Activated T-cell treated with anti-CD3 and anti-CD28 coated beads, Interleukin-2, amount 50 U/mL, for 48 hours (primary cell): ENCODE results near the gene PMS1.
"Not testable (repeated sequence)": the region's sequence is repeated elsewhere in the genome, so short reads cannot be mapped to it uniquely, and the experiment has no call there.

Experiments
- DNase-seq, 2 experiments: peaks; one replicate each; pipeline ENCODE4 v3.0.0-alpha.2; 2020

The PMS1 gene

DNA sequence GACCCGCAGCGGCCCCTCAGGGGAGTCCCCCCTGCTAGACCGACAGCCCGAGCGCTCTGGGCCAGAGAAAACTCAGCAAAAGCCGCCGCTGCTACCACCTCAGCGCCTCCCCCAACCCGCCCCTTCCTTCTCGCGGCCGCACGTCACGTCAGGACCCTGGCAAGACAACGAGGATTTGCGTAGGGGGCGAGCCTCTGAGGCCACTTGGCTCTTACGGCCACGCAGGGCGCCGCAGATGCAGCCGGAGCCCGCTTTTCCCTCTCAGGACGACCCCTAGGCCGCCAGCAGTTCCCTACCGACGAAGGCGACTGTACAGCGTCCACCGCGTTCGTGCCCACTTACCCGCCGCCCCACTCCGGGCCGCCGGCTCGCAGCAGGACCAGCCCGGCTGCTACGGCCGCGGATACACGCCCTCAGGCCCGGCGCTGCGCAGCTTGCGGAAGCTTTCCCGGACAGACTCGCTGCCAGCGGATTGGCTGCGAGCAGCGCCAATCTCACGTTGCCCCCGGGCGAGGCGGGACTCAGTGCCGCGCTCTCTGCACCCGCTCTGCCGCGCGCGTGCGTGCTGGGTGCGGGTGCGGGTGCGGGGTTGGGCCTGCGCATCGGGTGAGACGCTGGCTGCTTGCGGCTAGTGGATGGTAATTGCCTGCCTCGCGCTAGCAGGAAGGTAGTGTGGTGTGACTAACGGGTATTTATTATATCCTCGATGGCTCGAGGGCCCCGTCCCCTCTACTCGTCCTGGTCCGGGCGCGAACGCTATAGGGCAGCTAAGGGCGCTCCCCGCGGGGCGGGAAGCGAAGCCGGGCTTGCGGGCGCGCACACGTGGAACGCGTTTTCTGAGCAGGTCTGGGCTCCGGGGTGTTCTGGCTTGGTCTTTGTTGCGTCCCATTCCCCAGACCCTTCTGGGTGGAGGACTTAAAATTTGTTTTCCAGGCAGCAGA is at the start of gene PMS1, which contains the start of gene ORMDL1:
PMS1 (plus strand) TSS at position 524 of the 941 bp plus-strand sequence. CDS start 7,360 bp downstream, outside the sequence.
ORMDL1 (minus strand) TSS at position 413 of the 941 bp plus-strand sequence. CDS start 1,744 bp downstream, outside the sequence.
- DNase-seq, result peak; percentile 95 to 97

DNA sequence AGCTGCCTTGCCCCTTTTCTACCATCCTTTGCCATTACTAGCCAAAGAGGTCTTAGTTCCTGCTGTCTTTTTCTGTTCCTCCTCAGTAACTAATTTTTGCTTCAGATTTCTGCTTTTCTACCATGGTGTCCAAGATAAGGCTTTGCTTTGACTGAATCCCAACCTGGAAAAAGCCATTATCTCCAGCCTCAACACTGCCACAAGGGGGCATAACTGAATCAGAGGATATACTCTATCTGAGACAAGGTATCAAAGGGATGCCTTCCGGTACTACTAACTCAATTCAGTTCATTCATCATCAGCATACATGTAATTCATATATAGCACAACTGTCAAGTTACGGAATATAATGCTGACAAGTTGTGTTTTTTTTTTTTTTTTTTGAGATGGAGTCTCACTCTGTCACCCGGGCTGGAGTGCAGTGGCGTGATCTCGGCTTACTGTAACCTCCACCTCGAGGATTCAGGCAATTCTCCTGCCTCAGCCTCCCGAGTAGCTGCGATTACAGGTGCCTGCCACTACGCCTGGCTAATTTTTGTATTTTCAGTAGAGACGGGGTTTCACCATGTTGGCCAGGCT is 33.1 kb upstream of the PMS1 start:
- DNase-seq, result peak; percentile 34 to 35

DNA sequence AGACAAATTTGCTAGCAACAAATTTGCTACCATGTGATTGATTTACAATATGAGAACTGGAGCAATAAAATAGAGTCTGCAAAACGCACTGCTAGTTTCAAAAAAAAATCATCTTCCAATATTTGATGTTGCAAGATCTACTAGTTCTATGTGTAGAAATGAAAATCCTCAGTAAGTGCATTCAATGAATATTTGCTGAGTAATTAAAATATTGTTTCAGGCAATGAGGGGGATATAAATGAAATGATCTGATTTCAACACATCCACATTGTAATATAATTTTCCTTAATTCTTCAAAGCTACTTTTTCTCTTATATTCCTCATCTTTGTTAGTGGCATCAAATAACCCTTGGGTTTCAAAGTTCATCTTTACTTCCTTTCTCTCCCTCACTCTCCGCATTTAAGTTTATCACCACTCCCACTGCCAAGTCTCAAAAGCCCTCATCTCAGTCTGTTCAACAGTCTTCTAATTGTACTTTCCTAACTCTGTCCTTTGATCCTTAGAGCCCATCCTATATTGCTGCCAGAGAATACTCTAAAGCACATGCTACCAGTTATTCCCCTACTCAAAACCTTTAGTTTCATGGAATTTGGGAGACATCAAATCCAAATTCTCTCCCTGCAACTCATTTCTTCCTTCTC is 27.8 kb upstream of the PMS1 start:
- DNase-seq, result no peak

DNA sequence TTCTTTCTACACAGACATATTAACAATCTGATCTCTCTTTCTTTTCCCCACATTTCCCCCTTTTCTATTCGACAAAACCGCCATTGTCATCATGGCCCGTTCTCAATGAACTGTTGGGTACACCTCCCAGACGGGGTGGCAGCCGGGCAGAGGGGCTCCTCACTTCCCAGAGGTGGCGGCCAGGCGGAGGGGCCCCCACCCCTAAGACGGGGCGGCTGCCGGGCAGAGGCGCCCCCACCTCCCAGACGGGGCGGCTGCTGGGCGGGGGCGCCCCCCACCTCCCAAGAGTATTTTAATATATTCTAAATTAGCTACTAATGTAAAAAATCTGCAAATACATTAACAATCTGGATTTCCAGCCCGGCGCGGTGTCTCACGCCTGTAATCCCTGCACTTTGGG is 24.1 kb upstream of the PMS1 start:
- DNase-seq, result not testable (repeated sequence)

DNA sequence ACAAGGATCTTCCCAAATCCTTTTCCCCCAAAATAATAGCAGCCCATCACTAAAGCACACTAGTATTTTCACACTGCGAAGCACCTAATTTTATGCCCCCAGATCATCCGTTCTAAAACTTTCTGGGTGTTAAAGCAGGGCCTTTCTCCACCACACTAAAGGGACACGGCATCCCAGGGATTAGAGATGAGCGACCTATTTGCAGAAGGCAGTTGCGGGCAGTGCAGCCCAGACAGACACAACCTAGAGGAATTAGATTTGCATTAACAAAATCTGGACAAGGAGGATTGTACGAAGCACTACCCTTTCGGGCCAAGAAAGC is 22.1 kb upstream of the PMS1 start:
- DNase-seq, result no peak

DNA sequence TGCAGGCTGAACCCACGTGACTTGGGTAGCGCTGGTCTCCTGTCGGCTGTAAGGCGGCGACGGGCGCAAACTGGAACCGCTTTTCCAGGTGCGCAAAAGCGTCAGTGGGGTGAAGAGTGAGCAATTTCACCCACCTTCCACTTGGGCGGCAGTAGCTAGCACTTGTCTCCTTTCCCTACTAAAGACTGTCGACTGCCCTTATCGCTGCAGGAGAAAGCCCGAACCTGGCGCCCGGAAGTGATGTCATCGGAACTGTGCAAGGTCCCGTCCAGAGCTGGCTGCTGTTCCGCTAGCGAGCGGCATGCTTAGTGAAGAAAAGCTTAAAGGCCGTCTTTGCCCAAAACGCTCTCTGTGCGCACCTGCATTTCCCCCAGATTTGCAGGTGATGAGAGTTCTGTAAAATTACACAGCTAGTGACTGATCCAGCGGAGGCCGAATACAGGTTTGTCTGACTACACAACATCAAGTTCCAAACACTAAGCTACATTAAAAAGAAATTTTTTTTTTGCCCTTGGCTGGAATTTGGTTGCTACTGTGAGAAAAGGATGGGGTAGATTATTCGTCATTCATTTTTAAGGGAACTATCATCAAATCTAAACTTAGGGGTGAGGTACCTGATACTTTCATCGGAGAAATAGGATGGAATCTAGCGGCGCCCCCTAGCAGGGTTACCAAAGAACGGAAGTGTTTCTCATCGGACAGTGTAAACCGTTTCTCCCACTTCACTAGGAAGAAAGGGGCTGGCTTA is 21.5 kb upstream of the PMS1 start, which contains the start of gene OSGEPL1:
OSGEPL1 (minus strand) TSS at position 242 of the 748 bp plus-strand sequence. CDS start 1,152 bp downstream, outside the sequence.
- DNase-seq, result peak; percentile 93 to 94

DNA sequence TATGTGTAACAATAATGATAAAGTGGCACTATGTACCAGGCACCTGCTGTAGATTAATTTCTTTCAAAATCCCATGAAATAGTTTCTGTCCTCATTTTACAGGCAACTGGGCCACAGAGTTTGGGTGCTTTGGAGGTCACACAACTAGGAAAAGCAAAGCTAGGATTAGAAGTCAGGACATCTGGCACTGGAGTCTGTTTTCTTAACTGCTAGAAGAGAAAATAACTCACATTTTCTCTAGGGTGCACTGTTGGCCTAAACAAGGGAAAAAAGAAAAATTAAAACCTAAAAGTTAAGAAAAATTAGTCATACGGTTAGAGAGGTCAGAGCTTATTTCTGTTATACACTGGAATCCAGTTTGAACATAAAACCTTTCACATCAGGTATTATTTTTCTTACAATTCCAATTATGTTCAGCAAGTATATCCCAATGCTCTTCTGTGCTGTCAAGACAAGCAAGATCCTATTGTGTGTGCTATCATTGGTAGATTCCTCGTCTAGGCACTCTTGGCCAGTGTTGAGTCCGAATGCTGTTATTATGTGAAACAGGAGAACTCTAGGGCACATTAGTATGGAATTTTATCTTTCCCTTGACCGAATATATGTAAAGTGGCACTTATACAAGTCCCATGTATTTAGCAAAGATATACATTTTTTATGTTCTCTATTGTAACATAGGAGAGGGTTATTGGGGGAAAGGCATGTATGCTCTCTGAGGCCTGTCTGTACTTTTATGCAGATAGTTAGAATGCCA is 20.2 kb upstream of the PMS1 start:
- DNase-seq, result no peak

DNA sequence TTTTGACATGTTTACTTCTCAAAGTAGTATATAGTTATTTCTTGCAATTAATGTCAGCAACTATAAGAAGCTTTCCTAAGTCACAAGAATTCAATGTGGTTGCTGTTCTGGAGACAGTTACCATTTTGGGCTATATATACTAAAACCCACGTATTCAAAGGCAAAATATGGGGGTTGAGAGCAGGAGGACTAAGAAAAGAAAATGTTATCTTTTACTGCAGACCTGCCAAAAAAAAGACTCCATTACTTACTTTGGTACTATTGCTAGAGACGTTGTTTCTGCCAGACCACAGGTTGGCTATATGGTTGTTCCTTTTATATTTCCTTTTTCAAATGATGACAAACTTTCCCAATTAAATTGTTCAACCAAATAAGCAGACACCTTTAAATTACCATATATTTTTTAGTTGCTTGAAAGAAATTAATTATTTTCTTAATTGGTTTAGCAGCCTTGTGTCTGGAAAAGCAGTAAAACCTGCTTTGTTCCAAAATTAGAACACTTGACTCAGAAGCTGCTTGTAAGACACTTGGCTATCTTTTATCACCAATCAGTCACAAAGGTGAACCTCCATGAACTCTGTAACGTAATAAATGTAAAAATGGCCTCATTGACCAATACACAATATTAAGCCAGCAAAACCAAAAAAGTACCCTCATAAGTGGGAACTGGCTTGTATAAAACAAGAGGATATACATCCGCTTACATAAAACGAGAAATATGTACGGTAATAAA is 13.5 kb upstream of the PMS1 start:
- DNase-seq, result no peak

DNA sequence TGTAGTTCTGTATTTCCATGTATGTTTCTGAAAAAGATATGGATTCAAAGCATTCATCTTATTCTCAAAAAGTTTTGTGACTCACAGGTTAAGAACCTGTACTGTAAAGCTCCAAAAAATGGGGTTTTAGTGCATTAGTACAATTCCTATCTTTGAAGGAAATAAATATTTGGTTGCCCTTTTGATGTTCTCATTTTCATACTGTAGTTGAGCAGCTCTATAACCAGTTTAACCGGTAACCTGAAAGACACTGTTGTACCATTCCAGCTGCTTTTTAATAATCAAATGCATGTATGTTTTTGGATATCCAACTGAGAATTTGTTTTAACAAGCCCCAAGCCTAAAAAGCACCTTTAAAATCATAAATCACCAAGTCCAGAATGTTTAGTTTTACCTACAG is 12.0 kb upstream of the PMS1 start:
- DNase-seq, result no peak

DNA sequence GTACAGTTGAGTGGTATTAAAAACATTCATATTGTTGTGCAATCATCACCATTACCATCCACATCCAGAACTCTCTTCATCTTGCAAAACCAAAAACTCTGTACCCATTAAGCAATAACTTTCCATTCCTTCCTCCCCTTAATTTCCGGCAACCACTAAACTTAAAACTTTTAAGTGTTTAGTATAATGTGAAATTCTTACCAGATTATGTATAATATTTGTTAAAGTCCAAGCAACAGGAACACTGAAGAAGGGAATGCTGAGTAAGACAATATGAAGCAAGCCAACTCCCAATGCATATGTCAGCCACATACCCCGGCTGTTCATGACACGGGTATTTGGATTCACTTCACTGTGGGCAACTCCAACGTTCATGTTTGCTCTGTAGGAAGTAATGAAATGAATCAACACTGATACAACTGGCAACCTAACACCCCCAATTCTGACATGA is 2.0 kb upstream of the PMS1 start:
- no peak for DNase-seq

DNA sequence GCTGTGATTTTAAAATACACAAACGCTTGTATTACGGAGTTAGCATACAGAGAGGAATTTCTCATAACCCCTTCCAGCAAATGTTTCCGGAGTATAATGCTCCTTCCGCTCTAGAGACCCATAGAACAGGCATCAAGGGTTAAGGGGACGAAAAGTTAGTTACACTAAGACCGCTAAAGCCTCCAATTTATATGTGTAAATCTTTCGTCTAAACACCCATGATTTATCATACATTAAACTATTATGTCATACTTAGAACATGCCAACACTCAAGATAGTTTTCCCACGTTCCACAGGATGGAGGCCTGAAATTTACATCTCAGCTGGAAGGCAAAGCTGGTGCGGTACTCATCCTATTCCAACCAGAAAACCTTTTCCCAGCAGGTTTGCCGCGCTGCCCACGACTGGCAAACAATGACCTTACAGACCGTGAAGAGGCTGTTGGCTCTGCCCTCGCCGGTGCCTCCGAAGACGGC is 761 bp upstream of the PMS1 start:
- DNase-seq, result no peak

DNA sequence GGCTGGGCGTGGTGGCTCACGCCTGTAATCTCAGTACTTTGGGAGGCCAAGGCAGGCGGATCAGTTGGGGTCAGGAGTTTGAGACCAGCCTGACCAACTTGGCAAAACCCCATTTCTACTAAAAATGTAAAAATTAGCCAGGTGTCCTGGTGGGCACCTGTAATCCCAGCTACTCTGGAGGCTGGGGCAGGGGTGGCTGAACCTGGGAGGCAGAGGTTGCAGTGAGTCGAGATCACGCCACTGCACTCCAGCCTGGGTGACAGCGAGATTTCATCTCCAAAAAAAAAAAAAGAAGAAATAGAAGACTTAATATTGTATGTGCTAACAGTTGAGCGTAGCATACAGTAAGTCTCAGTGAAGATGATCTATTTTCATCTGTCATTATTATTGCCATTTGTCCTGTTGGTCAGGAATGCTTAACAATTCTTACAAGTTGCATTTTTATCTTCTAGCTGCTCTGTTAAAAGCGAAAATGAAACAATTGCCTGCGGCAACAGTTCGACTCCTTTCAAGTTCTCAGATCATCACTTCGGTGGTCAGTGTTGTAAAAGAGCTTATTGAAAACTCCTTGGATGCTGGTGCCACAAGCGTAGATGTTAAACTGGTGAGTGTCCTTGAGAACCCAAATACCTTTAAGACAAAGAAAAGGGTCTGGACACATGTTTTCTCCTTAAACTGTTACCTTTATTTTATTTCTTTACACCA is 7.2 kb downstream of the PMS1 start:
- no peak for DNase-seq

DNA sequence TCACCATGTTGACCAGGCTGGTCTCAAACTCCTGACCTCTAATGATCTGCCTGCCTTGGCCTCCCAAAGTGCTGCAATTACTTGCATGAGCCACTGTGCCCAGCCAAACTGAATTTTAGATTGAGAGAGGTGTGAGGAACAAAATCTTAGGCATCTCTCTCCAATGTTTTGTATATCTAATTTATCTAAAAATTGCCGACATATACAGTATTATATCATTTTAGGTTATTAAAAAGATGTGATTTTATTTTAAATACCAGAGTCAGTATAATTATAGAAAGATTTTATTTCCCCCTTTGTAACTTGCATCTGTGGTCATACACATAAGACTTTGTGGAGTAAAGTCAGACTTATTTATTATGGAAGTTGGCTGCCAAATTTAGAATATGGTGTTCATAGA is 10.1 kb downstream of the PMS1 start:
- no peak for DNase-seq

DNA sequence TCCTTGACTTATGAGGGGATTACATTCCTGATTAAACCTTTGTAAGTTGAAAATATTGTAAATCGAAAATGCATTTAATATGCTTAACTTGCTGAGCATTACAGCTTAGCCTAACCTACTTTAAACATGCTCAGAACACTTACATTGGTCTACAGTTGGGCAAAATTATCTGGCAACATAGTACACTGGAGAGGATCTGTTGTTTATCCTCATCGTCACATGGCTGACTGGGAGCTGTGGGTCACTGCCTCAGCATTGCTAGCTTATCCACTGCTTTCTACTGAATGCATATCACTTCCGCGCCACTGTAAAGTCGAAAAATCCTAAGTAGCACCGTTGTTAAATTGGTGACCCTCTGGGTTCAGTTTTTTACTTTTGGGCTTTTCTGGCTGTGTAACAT is 13.7 kb downstream of the PMS1 start:
- no peak for DNase-seq

DNA sequence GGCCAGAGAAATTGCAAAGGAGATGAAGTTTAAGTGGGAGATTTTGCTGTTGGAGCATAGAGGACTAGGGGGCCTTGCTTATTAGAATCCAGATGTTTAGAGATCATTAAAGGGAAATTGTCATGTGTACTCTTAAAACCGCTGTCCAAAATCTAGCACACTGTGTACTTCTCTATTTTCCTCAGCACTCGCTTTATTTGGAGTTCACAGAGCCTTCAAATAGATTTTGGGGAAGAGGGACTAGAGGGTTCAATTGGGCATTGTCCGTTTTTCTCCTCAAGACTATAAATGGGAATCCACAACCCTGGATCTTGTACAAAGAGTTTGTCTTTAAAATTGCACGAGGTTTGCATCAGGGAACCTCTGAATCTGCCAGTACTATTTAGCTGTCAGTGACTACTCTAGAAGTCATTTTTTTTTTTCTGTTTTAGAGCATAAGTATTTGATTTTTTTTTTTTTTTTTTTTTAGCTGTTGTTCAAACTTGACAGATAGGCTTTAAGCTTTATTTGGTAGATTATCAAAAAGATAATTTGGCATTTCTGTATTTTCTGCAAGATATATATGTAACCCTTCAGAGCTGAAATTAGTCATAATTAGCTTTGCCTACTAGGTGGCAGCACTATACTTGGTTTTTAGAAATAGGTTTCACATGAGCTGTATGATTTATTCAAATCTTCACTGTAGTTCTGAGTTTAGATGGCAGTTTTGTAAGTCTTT is 14.2 kb downstream of the PMS1 start:
- DNase-seq, result no peak

DNA sequence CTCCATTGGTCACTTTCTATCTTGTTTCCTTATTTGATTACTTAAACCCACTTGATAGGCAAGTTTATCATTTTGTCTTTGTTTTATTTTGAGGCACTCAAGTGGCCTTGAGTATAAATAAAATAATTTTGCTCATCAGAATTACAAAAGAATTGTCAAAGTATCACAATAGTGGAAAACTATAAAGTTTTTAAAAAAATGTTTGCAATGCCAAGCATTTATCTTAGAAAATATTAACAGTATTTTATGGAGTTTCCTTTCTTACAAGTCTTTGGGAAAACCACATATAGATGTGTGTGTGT is 14.7 kb downstream of the PMS1 start:
- no peak for DNase-seq

DNA sequence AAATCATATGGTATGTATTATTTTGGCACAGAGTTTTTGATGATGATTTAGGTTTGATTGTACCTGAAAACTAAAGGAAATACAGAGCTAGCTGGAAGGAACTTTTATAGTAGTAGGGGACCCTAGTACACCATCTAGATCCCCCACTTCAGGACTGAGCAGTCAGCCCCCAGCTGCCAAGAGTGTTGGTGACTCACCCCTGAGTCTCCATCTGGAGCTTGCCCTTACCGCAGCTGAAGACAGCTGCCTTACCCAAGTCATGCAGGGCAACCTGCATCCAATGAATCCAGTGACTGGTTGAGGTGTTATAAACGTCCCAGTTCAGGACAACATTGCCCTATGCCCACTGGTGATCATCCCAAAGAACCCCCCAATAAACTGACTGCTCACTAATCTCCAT is 15.3 kb downstream of the PMS1 start:
- DNase-seq, result no peak

DNA sequence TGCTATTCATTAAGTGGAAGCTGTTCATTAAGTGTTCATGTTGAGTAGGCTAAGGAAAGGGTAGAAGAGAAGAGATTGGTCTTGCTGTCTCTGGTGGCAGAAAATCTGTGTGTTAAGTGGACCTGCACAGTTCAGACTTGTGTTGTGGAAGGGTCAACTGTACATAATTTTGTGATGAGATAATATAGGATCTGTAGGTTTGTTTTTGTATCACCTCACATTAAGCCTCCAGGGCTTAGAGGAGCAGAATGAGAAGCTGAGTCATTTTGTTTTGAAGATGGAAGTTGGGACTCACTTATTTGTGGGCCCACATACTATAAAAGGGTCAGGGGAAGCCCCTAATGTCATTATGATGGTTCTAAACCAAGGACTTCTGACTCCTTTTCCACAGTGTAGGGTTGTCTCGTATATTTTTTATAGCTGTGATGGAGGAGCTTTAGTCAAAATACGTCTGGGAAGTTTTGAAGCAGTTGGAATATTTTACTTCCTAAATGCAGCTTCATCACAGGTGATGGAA is 18.2 kb downstream of the PMS1 start:
- DNase-seq, result no peak

DNA sequence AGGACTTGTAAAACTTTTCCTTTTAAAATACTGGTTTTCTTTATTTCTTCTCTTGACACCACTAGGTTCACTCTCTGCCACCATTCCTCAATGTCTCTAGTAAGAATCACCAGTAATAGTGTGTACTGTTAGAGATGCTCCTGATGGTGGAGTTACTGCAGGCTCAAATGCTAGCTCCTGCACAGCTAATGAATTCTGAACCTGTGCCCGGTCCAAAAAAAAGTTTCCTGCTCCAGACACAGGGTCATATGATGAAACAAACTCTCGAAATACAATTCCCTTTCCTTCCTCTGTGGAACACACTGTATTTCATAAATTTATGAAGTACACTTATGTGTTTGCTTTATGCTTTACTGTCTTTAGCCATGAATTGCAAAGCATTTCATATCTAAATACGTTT is 19.2 kb downstream of the PMS1 start:
- DNase-seq, result no peak
